SH-SY5Y (cell line): Measurements from ENCODE around the gene EARS2.

Experiments used
- GATA2 ChIP-seq: IDR thresholded peaks from 2 replicates; pipeline ENCODE4 v1.6.1; 2011; ENCODE audit warnings: mild to moderate bottlenecking, low read depth, low read length
- GATA3 ChIP-seq: IDR thresholded peaks from 2 replicates; pipeline ENCODE4 v1.6.1; 2011; ENCODE audit warnings: low read depth, mild to moderate bottlenecking, low read length, moderate library complexity

The EARS2 gene

GRCh38 chr16:23575834-23576233, 18.7 kb upstream of the EARS2 start:
- TF ChIP-seq GATA2 (no peak), GATA3 (no peak)

DNA sequence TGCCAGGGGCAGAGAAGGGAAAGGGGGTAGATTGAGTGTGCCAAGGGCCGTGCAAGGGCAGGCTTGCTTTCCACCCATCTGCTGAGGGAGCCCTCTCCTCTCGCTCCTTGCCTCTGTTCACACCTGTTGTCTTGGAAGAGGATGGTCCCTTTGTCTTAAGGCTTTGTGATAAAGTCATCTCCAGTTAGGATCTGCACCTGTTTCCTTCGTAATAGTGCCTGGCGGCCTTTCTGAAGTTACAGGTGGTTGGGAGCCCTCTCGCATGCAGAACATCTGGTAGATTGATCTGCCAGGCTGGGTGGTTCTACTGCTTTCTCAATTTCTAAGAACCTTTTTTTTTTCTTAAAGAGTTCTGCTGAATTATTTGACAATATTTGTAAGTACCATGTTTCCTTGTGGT, 16.7 kb upstream of the EARS2 start:
- no peak for TF ChIP-seq GATA2
- no peak for TF ChIP-seq GATA3

- TF ChIP-seq GATA3 (no peak), GATA2 (no peak)
Observed at GRCh38 chr16:23572394-23572793, 15.2 kb upstream of the EARS2 start.

- TF ChIP-seq GATA3 (no peak), GATA2 (no peak)
Observed at GRCh38 chr16:23571895-23572294, 14.7 kb upstream of the EARS2 start.

DNA sequence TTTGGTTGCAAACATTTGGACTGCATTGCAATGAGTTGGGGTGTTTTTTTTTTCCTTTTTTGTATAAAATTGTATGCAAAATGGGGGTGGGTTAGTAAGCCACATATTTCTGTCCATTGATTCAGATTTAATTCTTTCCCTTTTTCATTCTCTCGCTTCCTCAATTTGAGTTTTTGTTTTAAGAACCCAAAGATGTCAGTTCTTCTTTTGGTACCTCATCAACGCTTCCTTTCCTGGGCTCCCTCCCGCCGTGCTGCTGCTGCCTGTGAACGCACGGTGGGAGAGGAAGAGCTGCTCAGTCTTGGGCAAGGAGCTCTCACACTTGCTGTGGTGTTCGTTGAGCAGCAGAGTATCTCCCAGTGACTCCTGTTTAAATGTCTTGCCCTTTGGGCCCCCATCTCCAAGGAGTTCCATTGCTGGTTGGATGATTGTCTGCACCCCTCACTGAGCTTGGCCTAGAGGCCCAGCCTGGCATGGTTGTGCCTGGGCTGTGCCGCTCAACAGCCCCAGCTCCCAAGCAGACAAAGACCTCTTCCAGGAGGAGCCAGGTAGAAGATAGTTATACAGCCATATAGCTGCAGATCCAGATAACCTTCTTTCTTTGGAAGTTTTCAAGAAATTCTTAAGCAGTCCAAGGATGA, 14.0 kb upstream of the EARS2 start:
- TF ChIP-seq GATA3, result no peak
- TF ChIP-seq GATA2, result no peak

GRCh38 chr16:23567602-23568001, 10.5 kb upstream of the EARS2 start:
- no peak for TF ChIP-seq GATA3
- no peak for TF ChIP-seq GATA2

- TF ChIP-seq GATA2, result no peak
- no peak for TF ChIP-seq GATA3
Observed at GRCh38 chr16:23566724-23567123, 9.6 kb upstream of the EARS2 start.

GRCh38 chr16:23564575-23565363, 7.6 kb upstream of the EARS2 start:
- no peak for TF ChIP-seq GATA3
- TF ChIP-seq GATA2, result no peak

GRCh38 chr16:23563186-23563585, 6.0 kb upstream of the EARS2 start:
- TF ChIP-seq GATA2, result no peak
- no peak for TF ChIP-seq GATA3

GRCh38 chr16:23562505-23562904, 5.4 kb upstream of the EARS2 start:
- TF ChIP-seq GATA2 (no peak), GATA3 (no peak)

DNA sequence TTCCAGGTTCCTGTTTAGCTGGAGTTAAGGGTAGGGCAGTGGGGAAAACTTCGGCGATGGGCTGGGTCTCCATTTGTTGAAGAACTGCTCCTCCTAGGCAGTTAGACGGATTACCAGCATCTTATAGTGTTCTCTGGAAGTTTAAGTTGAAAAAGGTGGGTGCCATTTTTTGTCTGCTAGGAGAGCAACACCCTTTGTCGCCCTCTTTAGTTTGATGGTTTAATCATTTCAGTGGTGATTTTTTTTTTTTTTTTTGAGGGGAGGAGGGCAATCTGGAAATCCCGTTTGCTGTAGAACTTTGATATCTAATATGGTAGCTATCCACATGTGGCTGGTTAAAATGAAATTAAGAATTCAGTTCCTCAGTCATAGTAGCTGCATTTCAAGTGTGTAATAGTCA, 4.4 kb upstream of the EARS2 start:
- no peak for TF ChIP-seq GATA3
- TF ChIP-seq GATA2, result no peak

DNA sequence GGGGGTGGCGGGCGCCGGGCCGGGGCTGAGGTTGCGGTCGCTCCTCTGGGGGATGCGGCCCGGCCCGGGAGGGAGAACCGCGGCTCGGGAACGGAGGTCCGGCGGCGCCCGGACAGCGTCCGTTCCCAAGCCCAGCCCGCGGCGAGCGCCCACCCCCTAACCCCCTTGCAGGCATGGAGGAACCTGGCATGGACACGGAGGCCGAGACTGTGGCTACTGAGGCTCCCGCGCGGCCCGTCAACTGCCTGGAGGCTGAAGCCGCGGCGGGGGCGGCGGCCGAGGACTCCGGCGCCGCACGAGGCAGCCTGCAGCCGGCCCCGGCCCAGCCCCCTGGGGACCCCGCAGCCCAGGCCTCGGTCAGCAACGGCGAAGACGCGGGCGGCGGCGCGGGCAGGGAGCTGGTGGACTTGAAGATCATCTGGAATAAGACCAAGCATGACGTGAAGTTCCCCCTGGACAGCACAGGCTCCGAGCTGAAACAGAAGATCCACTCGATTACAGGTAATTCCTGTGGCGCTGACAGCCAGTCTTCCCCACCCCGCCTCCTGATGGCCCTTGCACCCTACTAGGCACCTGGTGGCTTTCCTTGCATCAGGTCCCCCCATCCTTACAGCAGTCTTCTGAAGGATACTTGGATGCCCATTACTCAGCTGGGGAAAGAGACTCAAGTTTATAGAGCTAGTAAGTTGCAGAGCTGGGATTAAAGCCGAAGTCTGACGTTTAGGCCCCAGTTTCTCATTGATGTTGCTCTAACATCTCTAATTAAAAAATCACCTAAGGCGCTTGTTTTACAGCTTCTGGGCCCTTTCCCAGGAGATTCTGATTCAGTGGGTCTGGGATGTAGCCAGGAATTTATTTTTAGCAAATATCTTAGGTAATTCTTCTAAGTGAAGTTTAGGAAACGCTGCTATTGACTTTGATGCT, 891 bp upstream of the EARS2 start:
- TF ChIP-seq GATA3, result no peak
- no peak for TF ChIP-seq GATA2

- TF ChIP-seq GATA2, result no peak
Observed at GRCh38 chr16:23554536-23554935, 2.6 kb downstream of the EARS2 start.

- TF ChIP-seq GATA2, result no peak
- no peak for TF ChIP-seq GATA3
Observed at GRCh38 chr16:23552161-23552560, 5.0 kb downstream of the EARS2 start.

DNA sequence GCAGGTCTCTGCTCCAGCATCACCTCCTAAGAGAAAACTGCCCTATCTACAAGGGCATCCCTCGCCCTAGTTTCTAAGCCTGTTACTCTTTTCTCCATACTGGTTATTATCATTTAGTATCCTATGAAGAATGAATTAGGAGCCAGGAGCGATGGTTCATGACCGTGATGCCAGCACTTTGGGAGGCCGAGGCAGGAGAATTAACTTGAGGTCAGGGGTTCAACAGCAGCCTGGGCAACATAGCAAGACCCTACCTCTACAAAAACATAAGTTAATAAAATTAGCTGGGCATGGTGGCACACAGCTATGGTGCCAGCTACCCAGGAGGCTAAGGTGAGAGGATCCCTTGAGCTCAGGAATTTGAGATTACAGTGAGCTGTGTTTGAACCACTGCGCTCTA, 7.2 kb downstream of the EARS2 start:
- no peak for TF ChIP-seq GATA3
- no peak for TF ChIP-seq GATA2
